ENCODE measurements around the gene CCDC107. TPM values are rescaled to one million over a fixed set of nuclear protein-coding genes. Genes with fewer than 3 reads are reported as not detected.
A peak's percentile ranks its signal among the peaks of the same experiment; 100 is the strongest.

The CCDC107 gene
- total and polyA plus RNA-seq, 2 of the 13 experiments (the other 11 are each of a cell fraction or from before 2014, with no cell fraction given): 7.1 to 15.2 TPM

- no peak overlapping the region for H2AFZ ChIP-seq (ENCODE audit: low read length)
- in situ Hi-C loops (cut with HindIII; ENCODE audit: extremely low pct_ligation_motif_present, low pct_unique_long_range_greater_than_20kb): loop anchor here (5.0 kb wide), 1 partner anchor 36 kb away; no protein-coding TSS in a partner anchor
- ATAC-seq (no peak), DNase-seq (ENCODE audit: low spot score) (peak; percentile 54), FAIRE-seq (no peak)
- no peaks in the 10 kb centered on the region for H3K9me3 ChIP-seq (ENCODE audit: low read length)
- H3K9ac ChIP-seq (ENCODE audit: insufficient read depth, low read depth, low read length): no peak overlapping the region
- no peak overlapping the region for H3K4me3 ChIP-seq (replicated peaks in 1 of 3; ENCODE audit: insufficient read depth in 1 of 3, low read depth in 2 of 3, low read length in 3 of 3)
- CTCF ChIA-PET (ENCODE audit: low intra/inter-chr PET ratio, low total read pairs): no interaction called here
- H3K4me1 ChIP-seq (ENCODE audit: insufficient read depth, low read length): peaks cover 82% of the 10 kb centered on the region
- no peak overlapping the region for H3K4me2 ChIP-seq (ENCODE audit: low read depth, low read length)
- intact Hi-C loops (cut with micrococcal nuclease; ENCODE audit: unreplicated experiment): loop anchor here (2.0 kb wide), 1 partner anchor 36 kb away; no protein-coding TSS in a partner anchor
- H3K36me3 ChIP-seq (replicated peaks in 1 of 2; ENCODE audit: control insufficient read depth in 1 of 2, insufficient read depth in 2 of 2, low read length in 2 of 2): peaks cover 8 to 10% of the 10 kb centered on the region in 2 experiments; a peak in 3 of 5 replicates
- peak overlapping the region; percentile 51 for H3K27ac ChIP-seq (ENCODE audit: extremely low read length, insufficient read depth, low read length)
- peaks cover 16% of the 10 kb centered on the region for H3K79me2 ChIP-seq (ENCODE audit: insufficient read depth, low read length)
- no TSS peak for BruUV-seq (replicated peaks)
- POLR2A ChIA-PET: interaction anchor here (1.0 to 6.3 kb wide), 10 partner anchors 9 to 154 kb away, joined by 3 to 68 read pairs (median 8); partner anchors contain the start of genes CREB3, GBA2, HINT2 and RGP1
- no peaks in the 10 kb centered on the region for H4K20me1 ChIP-seq (ENCODE audit: insufficient read depth, low read length)
- H3K27me3 ChIP-seq (ENCODE audit: control insufficient read depth in 1 of 2, insufficient read depth in 2 of 2, low read length in 2 of 2): no peaks in the 10 kb centered on the region; a peak in 2 of 5 replicates
- WGBS (ENCODE audit: low lambda C conversion rate): 63% methylated on average over 8 of the region's 9 CpGs
- TF ChIP-seq ZBED4 (CRISPR knock-in tag; IDR thresholded peaks at IDR 0.05; ENCODE audit: borderline replicate concordance) (no peak), IRF9 (CRISPR knock-in tag; IDR thresholded peaks at IDR 0.05; ENCODE audit: borderline replicate concordance) (no peak), SRY (CRISPR knock-in tag; IDR thresholded peaks at IDR 0.05) (no peak), ZBTB38 (CRISPR knock-in tag; IDR thresholded peaks at IDR 0.05) (peak; percentile 78; the same call in 1 of the 2 replicates), ZC3H13 (CRISPR knock-in tag; IDR thresholded peaks at IDR 0.05) (0 out of 2 replicates have a peak, but pooled peaks have one; percentile 39), ZNF687 (CRISPR knock-in tag; IDR thresholded peaks at IDR 0.05) (peak; percentile 41), TCF7L2 (IDR thresholded peaks at IDR 0.05; ENCODE audit: low read depth, low read length) (no peak), RAD21 (CRISPR knock-in tag; IDR thresholded peaks at IDR 0.05) (peak; percentile 33; the same call in 1 of the 2 replicates), ZEB1 (IDR thresholded peaks at IDR 0.05; ENCODE audit: insufficient replicate concordance, low read depth) (no peak), ZNF263 (CRISPR knock-in tag; IDR thresholded peaks at IDR 0.05) (peak; percentile 82), CTCF (CRISPR knock-in tag; IDR thresholded peaks at IDR 0.05) (peak; percentile 61), SRF (IDR thresholded peaks at IDR 0.05; ENCODE audit: low read depth, low read length) (peak; percentile 68; the same call in 1 of the 2 replicates), ZNF33B (CRISPR knock-in tag; IDR thresholded peaks at IDR 0.05) (no peak)
Measured at GRCh38 chr9:35660966-35661415, 2.9 kb downstream of the CCDC107 start.
